ENCODE results near the gene DAGLA.

Gene DAGLA

GRCh38 chr11:61637277-61637676 lies 42.9 kb upstream of the DAGLA start:
- DNase-seq (ENCODE audit: extremely low spot score) = no peak
- ChIA-PET POLR2A (no interaction called here), CTCF (interaction anchor here (1.2 to 2.8 kb wide), 2 partner anchors 11 to 120 kb away, joined by 3 to 11 read pairs; no protein-coding TSS in a partner anchor)
- TF ChIP-seq SUZ12 (IDR thresholded peaks at IDR 0.05) (no peak), LEF1 (IDR thresholded peaks at IDR 0.05; ENCODE audit: borderline replicate concordance) (no peak), TARDBP (IDR thresholded peaks at IDR 0.05) (no peak), ZNF384 (IDR thresholded peaks at IDR 0.05) (no peak), ARNT (IDR thresholded peaks at IDR 0.05) (no peak), ELF4 (IDR thresholded peaks at IDR 0.05) (no peak), PKNOX1 (IDR thresholded peaks at IDR 0.05) (no peak), L3MBTL2 (conservative IDR thresholded peaks at IDR 0.05) (no peak), SP1 (IDR thresholded peaks at IDR 0.05) (no peak), FOXA1 (IDR thresholded peaks at IDR 0.05) (no peak), CTBP1 (IDR thresholded peaks at IDR 0.05; ENCODE audit: borderline replicate concordance) (no peak), FOXK2 (IDR thresholded peaks at IDR 0.05) (no peak), FOXM1 (IDR thresholded peaks at IDR 0.05; ENCODE audit: borderline replicate concordance) (no peak), HDGF (IDR thresholded peaks at IDR 0.05; ENCODE audit: borderline replicate concordance) (no peak), BHLHE40 (IDR thresholded peaks at IDR 0.05; ENCODE audit: borderline replicate concordance) (no peak), NFRKB (IDR thresholded peaks at IDR 0.05) (no peak)

GRCh38 chr11:61639816-61640443 lies 40.3 kb upstream of the DAGLA start:
- CTCF ChIA-PET = interaction anchor here (0.9 to 2.8 kb wide), 5 partner anchors 9 to 194 kb away, joined by 3 to 11 read pairs (median 5); no protein-coding TSS in a partner anchor
- TF ChIP-seq SP1 (IDR thresholded peaks at IDR 0.05) (no peak), PKNOX1 (IDR thresholded peaks at IDR 0.05) (no peak), ELF4 (IDR thresholded peaks at IDR 0.05) (no peak), LEF1 (IDR thresholded peaks at IDR 0.05; ENCODE audit: borderline replicate concordance) (no peak), FOXM1 (IDR thresholded peaks at IDR 0.05; ENCODE audit: borderline replicate concordance) (no peak), HDGF (IDR thresholded peaks at IDR 0.05; ENCODE audit: borderline replicate concordance) (no peak), NFRKB (IDR thresholded peaks at IDR 0.05) (no peak)
- POLR2A ChIA-PET = interaction anchor here (1.8 kb wide), 1 partner anchor 10 kb away, joined by 3 read pairs; no protein-coding TSS in a partner anchor
- DNase-seq (ENCODE audit: extremely low spot score) = no peak

GRCh38 chr11:61642162-61642561 lies 38.0 kb upstream of the DAGLA start:
- CTCF ChIA-PET = no interaction called here
- no peak for DNase-seq (ENCODE audit: extremely low spot score)
- POLR2A ChIA-PET = no interaction called here
- TF ChIP-seq ELF4 (IDR thresholded peaks at IDR 0.05) = no peak
- TF ChIP-seq FOXA1 (IDR thresholded peaks at IDR 0.05) = no peak
- TF ChIP-seq ARNT (IDR thresholded peaks at IDR 0.05) = no peak
- TF ChIP-seq PKNOX1 (IDR thresholded peaks at IDR 0.05) = no peak
- TF ChIP-seq FOXM1 (IDR thresholded peaks at IDR 0.05; ENCODE audit: borderline replicate concordance) = no peak
- no peak for TF ChIP-seq CTBP1 (IDR thresholded peaks at IDR 0.05; ENCODE audit: borderline replicate concordance)
- no peak for TF ChIP-seq SP1 (IDR thresholded peaks at IDR 0.05)
- TF ChIP-seq FOXK2 (IDR thresholded peaks at IDR 0.05) = no peak
- no peak for TF ChIP-seq HDGF (IDR thresholded peaks at IDR 0.05; ENCODE audit: borderline replicate concordance)
- TF ChIP-seq ZNF384 (IDR thresholded peaks at IDR 0.05) = no peak
- TF ChIP-seq BHLHE40 (IDR thresholded peaks at IDR 0.05; ENCODE audit: borderline replicate concordance) = no peak

- no peak for TF ChIP-seq ELF4 (IDR thresholded peaks at IDR 0.05)
- no peak for TF ChIP-seq FOXM1 (IDR thresholded peaks at IDR 0.05; ENCODE audit: borderline replicate concordance)
- ChIA-PET CTCF (no interaction called here), POLR2A (no interaction called here)
- DNase-seq (ENCODE audit: extremely low spot score) = no peak
These were observed 34.9 kb upstream of the DAGLA start for GRCh38 chr11:61645179-61645868.

GRCh38 chr11:61647529-61647928 lies 32.7 kb upstream of the DAGLA start:
- no peak for DNase-seq (ENCODE audit: extremely low spot score)
- POLR2A ChIA-PET = interaction anchor here (0.9 kb wide), 1 partner anchor 72 kb away, joined by 3 read pairs; no protein-coding TSS in a partner anchor
- CTCF ChIA-PET = interaction anchor here (0.8 to 2.0 kb wide), 3 partner anchors 9 to 24 kb away, joined by 3 to 11 read pairs (median 8); no protein-coding TSS in a partner anchor
- TF ChIP-seq ARNT (IDR thresholded peaks at IDR 0.05) = no peak
- TF ChIP-seq ZNF384 (IDR thresholded peaks at IDR 0.05) = no peak
- TF ChIP-seq PKNOX1 (IDR thresholded peaks at IDR 0.05) = no peak
- TF ChIP-seq ELF4 (IDR thresholded peaks at IDR 0.05) = no peak
